Measurements from ENCODE around the gene EIF2S2.

The EIF2S2 gene

GRCh38 chr20:34061695-34062094, 50.3 kb downstream of the EIF2S2 start:
- no peak for DNase-seq

- no peak for DNase-seq
Measured at GRCh38 chr20:34060970-34061369, 51.1 kb downstream of the EIF2S2 start.

DNA sequence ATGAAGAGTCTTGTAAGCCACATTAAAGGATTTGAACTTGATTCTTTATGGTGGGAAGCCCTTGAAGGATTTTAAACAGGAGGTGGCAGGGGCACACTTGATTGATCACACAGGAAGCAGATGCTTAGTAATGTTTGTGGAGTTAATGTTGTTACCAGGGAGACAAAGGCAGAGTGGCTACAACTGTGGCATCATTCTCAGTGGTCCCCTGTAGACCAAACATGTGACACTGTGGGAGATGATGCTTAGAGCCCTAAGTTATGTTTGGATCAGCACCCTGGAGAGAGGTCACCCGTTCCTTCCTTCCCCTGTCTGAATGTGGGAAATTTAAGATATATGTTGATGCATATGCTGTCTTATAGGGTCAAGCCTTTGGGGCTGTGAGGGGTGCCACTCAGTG, 53.2 kb downstream of the EIF2S2 start:
- peak; percentile 19 to 51 for DNase-seq

DNA sequence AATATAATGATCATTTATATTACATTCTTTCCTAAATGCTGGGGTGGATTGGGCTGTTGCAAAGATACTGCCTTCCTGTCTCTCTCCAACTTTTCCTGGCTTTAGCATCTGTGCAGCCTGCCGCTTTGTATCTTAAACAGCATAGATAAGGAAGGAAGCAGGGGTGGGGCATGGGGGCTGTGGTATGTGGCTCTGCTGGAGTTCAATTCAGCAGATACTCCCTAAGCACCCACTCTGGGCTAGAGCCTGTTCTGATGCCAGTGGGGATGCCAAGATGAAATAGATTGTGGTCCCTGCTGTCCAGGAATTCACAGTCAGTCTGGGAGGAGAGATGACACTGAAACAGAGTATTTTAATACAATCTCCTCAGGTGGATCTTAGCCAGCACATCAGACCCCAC, 56.8 kb downstream of the EIF2S2 start:
- DNase-seq, result no peak

DNA sequence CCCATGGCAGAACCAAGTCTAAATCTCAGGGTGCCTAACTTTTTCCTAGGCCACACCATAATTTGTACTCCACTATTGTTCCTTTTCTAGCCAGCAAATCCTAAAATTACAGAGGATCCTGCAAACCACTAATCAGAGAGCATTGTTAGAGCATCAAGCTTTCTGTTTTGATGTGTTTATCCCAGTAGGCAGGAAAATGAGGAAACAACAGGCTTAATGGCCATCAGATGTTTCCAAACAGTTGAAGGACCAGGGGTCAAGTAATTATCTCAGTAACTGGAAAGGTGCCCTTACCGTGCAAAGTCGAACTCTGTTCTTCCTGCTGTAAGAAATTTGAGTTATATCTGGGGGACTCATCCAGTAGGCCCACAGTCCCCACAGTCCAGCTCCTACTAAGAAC, 59.6 kb downstream of the EIF2S2 start:
- no peak for DNase-seq

GRCh38 chr20:34049897-34050695, 61.9 kb downstream of the EIF2S2 start:
- DNase-seq, result no peak

DNA sequence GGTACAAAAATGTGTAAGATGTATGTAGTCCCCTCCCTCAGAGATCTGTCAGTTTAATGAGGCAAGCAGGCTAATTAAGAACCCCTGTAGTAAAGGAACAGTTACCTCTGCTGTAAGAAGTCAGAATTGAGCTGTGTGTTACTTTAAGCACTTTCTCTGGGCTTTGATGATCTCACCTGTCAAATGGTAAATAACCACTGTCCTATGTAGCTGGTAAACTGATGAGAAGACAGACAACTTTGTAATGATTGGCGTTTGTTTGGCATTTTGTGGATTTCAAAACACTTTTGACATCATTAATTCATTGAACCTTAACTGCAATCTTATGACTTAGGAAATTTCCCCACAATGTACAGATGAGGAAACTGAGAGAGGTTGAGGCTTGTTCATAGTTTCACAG, 62.7 kb downstream of the EIF2S2 start:
- DNase-seq, result no peak

- DNase-seq, result peak; percentile 25 to 65
Measured at GRCh38 chr20:34047917-34048316, 64.1 kb downstream of the EIF2S2 start.

DNA sequence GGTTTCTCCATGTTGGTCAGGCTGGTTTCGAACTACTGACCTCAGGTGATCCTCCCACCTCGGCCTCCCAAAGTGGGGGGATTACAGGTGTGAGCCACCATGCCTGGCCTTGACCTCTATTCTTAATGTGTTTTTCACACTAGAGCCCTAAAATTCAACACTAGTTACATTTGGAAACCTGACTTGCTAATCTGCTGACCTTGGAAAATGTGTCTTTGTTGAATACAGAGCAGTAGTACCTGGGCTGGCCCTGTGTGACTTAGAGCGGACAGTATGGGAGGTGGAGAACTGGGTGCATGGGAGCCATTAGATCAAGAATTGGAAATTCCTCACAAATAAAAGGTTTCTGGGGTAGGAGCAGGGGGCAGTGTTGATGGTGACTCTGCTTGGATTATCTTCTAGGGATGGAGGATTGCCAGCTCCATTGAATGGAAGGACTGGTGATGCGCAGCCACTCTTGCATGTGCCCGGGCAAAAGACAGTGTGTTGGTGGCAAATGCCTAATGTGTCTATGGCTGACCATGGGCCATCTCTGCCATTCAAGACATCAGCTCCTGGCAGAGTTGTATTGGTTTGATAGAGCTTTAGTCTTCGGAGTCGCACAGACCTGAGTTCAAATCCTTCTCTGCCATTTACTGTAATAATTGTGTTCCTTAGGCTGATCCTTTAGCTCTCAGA, 64.9 kb downstream of the EIF2S2 start:
- no peak for DNase-seq

GRCh38 chr20:34045930-34046725, 65.9 kb downstream of the EIF2S2 start:
- no peak for DNase-seq

GRCh38 chr20:34045294-34045693, 66.7 kb downstream of the EIF2S2 start:
- no peak for DNase-seq

DNA sequence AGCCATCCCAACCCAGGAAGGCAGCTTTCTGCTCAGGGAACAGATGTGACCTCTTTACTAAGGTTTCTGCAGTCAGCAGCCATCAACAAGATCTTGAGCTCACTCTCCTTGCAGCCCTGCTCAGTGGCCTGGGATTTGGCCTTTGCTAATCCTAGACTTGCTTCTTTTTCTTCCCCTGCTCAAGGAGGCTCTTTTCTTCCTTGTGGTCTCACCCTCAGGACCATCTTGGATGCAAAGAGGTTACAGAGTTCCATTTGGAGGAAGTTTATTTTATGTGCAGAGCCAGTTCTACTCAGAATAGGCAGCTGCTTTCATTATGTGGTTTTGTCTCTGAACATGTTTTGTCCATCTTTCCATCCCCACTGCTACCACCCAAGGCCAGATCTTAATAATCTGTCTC, 69.0 kb downstream of the EIF2S2 start:
- no peak for DNase-seq

DNA sequence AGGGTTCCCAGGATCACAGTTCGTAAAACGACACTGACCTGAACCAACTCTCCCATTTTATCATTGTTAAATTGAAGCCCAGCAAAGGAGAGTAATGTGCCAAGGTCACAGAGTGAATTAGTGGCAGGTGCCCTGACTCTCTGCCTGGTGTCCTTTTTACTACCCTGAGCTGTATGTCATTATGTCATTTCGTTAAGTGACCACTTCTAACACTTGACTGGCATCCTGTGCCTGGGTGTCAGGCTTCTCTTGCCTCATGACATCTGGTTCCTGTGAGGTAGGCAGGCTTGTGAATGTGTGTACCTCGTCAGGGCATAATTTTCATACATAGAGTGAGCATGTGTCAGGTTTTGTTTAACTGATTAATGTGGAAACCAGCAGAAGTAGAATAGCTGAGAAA, 69.8 kb downstream of the EIF2S2 start:
- no peak for DNase-seq

- DNase-seq, result no peak
Measured at GRCh38 chr20:34041226-34041625, 70.8 kb downstream of the EIF2S2 start.

DNA sequence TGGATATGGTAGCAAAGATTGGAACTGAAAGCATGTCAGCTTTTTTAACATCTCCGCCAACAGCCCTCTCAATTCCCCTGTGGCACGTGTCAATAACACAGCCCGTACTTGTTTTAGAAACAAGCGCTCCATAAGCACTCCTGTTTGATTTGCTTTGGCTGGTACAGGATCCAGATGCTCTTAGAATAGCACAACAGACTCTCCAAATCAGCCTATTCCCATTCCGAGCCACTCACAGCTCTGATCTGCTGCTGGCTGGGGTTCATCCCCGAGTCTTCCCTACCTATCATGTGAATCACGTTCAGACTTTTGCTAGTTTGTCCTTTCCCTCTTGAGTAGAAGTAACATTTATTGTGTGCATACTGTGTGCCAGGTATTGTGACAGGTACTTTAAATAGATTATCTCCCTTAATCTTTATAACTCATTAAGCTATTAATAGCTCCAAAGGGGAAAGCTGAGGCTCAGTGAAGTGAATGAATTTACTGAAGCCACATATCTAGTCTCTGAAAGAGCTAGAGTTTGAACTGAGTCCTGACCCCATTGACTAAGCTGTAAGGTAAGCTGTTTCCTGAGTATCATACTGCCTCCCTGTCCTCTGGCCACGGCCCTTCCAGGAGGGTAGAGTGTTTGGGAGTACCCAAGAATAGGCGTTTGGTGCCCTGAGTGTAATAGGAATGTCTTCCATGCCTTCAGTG, 71.6 kb downstream of the EIF2S2 start:
- no peak for DNase-seq
